IMR-90 (cell line): ENCODE data around the gene PHF20. TPM values are rescaled to one million over a fixed set of nuclear protein-coding genes. Genes with fewer than 3 reads are reported as not detected.

Experiments used
- ATAC-seq: fragments of 200-7000 bp; cut with Tn5 transposase; 2 replicates; pipeline ENCODE4 v1.9.1; 2020; ENCODE audit warnings: low read depth, mild to moderate bottlenecking, moderate library complexity
- BruUV-seq: library from RNA; stranded (reverse); fragments of 400-500 nt; replicated peaks from 2 replicates; lab custom pipeline; 2021; lab: Mats Ljungman, UMichigan
- CTCF ChIA-PET: fragments of 300-600 bp; formaldehyde crosslinking; extraction: SDS; loops from one replicate; lab custom pipeline; 2021; ENCODE audit warnings: antibody characterized with exemption; lab: Yijun Ruan, JAX
- POLR2A ChIA-PET: fragments of 300-600 bp; sonication (Branson Sonifier 250); formaldehyde crosslinking; loops from one replicate; lab custom pipeline; 2022; ENCODE audit warnings: antibody characterized with exemption; ENCODE audit not compliant: unreplicated experiment; lab: Charles Lee
- DNase-seq: peaks from one replicate; pipeline ENCODE4 v3.0.0; 2013
- H2AFZ ChIP-seq: replicated peaks from 2 replicates; pipeline ENCODE3; 2013; ENCODE audit warnings: low read length, mild to moderate bottlenecking; ENCODE audit not compliant: poor library complexity
- H2AK5ac ChIP-seq: 2 replicates; pipeline ENCODE4 v1.6.1; 2013; ENCODE audit warnings: low read depth, low read length, inconsistent platforms
- H2AK9ac ChIP-seq: replicated peaks from 2 replicates; pipeline ENCODE3; 2013; ENCODE audit warnings: mild to moderate bottlenecking, low read depth, low read length, moderate library complexity; ENCODE audit not compliant: poor library complexity
- H2BK120ac ChIP-seq: 2 replicates; pipeline ENCODE4 v1.6.1; 2013; ENCODE audit warnings: low read depth, low read length, inconsistent platforms
- H2BK15ac ChIP-seq: 3 replicates; pipeline ENCODE4 v1.6.1; 2013; ENCODE audit warnings: low read depth, low read length, inconsistent platforms
- H2BK20ac ChIP-seq: 2 replicates; pipeline ENCODE4 v1.6.1; 2013; ENCODE audit warnings: low read depth, mild to moderate bottlenecking, inconsistent platforms, low read length, moderate library complexity
- H2BK5ac ChIP-seq: 2 replicates; pipeline ENCODE4 v1.6.1; 2013; ENCODE audit warnings: mild to moderate bottlenecking, low read depth, low read length, inconsistent platforms; ENCODE audit not compliant: poor library complexity, severe bottlenecking
- H3K14ac ChIP-seq: replicated peaks from 2 replicates; pipeline ENCODE4 v1.6.1; 2013; ENCODE audit warnings: low read depth, low read length, inconsistent platforms
- H3K18ac ChIP-seq: 2 replicates; pipeline ENCODE4 v1.6.1; 2013; ENCODE audit warnings: low read depth, low read length, control low read depth
- H3K23ac ChIP-seq: 2 replicates; pipeline ENCODE4 v1.6.1; 2013; ENCODE audit warnings: low read depth, low read length, inconsistent platforms
- H3K27ac ChIP-seq: 2 replicates; pipeline ENCODE4 v1.5.1; 2013; ENCODE audit warnings: mild to moderate bottlenecking, control low read depth, low read length; ENCODE audit not compliant: insufficient read depth
- H3K27me3 ChIP-seq: 2 replicates; pipeline ENCODE4 v1.6.1; 2013; ENCODE audit warnings: low read length; ENCODE audit not compliant: control insufficient read depth, insufficient read depth
- H3K36me3 ChIP-seq: 2 replicates; pipeline ENCODE4 v1.6.1; 2013; ENCODE audit warnings: low read length, mixed read lengths; ENCODE audit not compliant: control insufficient read depth, insufficient read depth
- H3K4ac ChIP-seq: 2 replicates; pipeline ENCODE4 v1.6.1; 2013; ENCODE audit warnings: low read depth, low read length, inconsistent platforms
- H3K4me1 ChIP-seq: 2 replicates; pipeline ENCODE4 v1.6.1; 2013; ENCODE audit warnings: low read length, mixed read lengths; ENCODE audit not compliant: control insufficient read depth, insufficient read depth
- H3K4me2 ChIP-seq: 2 replicates; pipeline ENCODE4 v1.6.1; 2013; ENCODE audit warnings: low read depth, mild to moderate bottlenecking, control low read depth, low read length, moderate library complexity
- H3K4me3 ChIP-seq: 2 replicates; pipeline ENCODE4 v1.5.1; 2013; ENCODE audit warnings: low read depth, mild to moderate bottlenecking, control low read depth, low read length, moderate library complexity; ENCODE audit not compliant: insufficient read depth
- H3K56ac ChIP-seq: 2 replicates; pipeline ENCODE4 v1.6.1; 2013; ENCODE audit warnings: low read length, inconsistent platforms; ENCODE audit not compliant: insufficient read depth; ENCODE audit errors: extremely low read depth
- H3K79me1 ChIP-seq, 2 experiments: 2 replicates each; pipeline ENCODE4 v1.6.1; 2013; ENCODE audit warnings: low read length in 2 of 2, inconsistent platforms in 1 of 2, low read depth in 1 of 2
- H3K9ac ChIP-seq: 2 replicates; pipeline ENCODE4 v1.6.1; 2013; ENCODE audit warnings: low read depth, low read length, control low read depth
- H3K9me1 ChIP-seq: 2 replicates; pipeline ENCODE4 v1.6.1; 2013; ENCODE audit warnings: low read length, inconsistent platforms; ENCODE audit not compliant: insufficient read depth
- H3K9me3 ChIP-seq: 2 replicates; pipeline ENCODE4 v1.6.1; 2013; ENCODE audit warnings: low read length; ENCODE audit not compliant: control insufficient read depth, insufficient read depth
- H4K20me1 ChIP-seq: 2 replicates; pipeline ENCODE4 v1.6.1; 2013; ENCODE audit warnings: low read length, inconsistent platforms; ENCODE audit not compliant: insufficient read depth
- H4K5ac ChIP-seq: 2 replicates; pipeline ENCODE4 v1.6.1; 2013; ENCODE audit warnings: mild to moderate bottlenecking, low read depth, low read length, control low read depth
- H4K8ac ChIP-seq, 2 experiments: 2 replicates each; pipeline ENCODE4 v1.6.1; 2013; ENCODE audit warnings: low read depth in 2 of 2, low read length in 2 of 2, control low read depth in 1 of 2, inconsistent platforms in 1 of 2
- H4K91ac ChIP-seq: 2 replicates; pipeline ENCODE4 v1.6.1; 2013; ENCODE audit warnings: low read depth, low read length, inconsistent platforms; ENCODE audit not compliant: insufficient read depth
- BHLHE40 ChIP-seq: fragments of 150-350 bp; IDR thresholded peaks from 2 replicates; pipeline ENCODE4 v1.6.1; 2016; ENCODE audit warnings: mild to moderate bottlenecking, low read depth, low read length
- CHD1 ChIP-seq: IDR thresholded peaks from 2 replicates; pipeline ENCODE4 v1.6.1; 2012; ENCODE audit warnings: low read depth, low read length, improper control_type of control experiment
- FOS ChIP-seq: fragments of 150-350 bp; IDR thresholded peaks from 2 replicates; pipeline ENCODE4 v1.6.1; 2016; ENCODE audit warnings: low read depth, low read length
- MAFK ChIP-seq: IDR thresholded peaks from 2 replicates; pipeline ENCODE4 v1.6.1; 2012; ENCODE audit warnings: low read depth, low read length, improper control_type of control experiment
- MAZ ChIP-seq: IDR thresholded peaks from 2 replicates; pipeline ENCODE4 v1.6.1; 2012; ENCODE audit warnings: low read depth, mild to moderate bottlenecking, low read length, improper control_type of control experiment, moderate library complexity, borderline replicate concordance
- MXI1 ChIP-seq: IDR thresholded peaks from 2 replicates; pipeline ENCODE4 v1.6.1; 2012; ENCODE audit warnings: low read depth, mild to moderate bottlenecking, low read length, moderate library complexity, borderline replicate concordance
- NFE2L2 ChIP-seq: fragments of 150-350 bp; IDR thresholded peaks from 2 replicates; pipeline ENCODE4 v1.6.1; 2016; ENCODE audit warnings: low read depth, mild to moderate bottlenecking, low read length
- POLR2A ChIP-seq: IDR thresholded peaks from 2 replicates; pipeline ENCODE4 v1.6.1; 2012; ENCODE audit warnings: mild to moderate bottlenecking, low read depth, low read length
- RAD21 ChIP-seq: IDR thresholded peaks from 2 replicates; pipeline ENCODE4 v1.6.1; 2012; ENCODE audit warnings: low read length, improper control_type of control experiment
- RCOR1 ChIP-seq: IDR thresholded peaks from 2 replicates; pipeline ENCODE4 v1.6.1; 2012; ENCODE audit warnings: mild to moderate bottlenecking, low read length, improper control_type of control experiment; ENCODE audit not compliant: insufficient replicate concordance
- RFX5 ChIP-seq: IDR thresholded peaks from 2 replicates; pipeline ENCODE4 v1.8.0; 2012; ENCODE audit warnings: low read depth, mild to moderate bottlenecking, low read length, moderate library complexity
- WGBS, 2 experiments: methylation state at CpG; one replicate each; pipeline versions ENCODE4 v1.1.5 to v1.1.7; 2013; ENCODE audit warnings: missing lambda C conversion rate in 2 of 2; ENCODE audit not compliant: insufficient read length in 1 of 2; ENCODE audit errors: extremely low coverage in 2 of 2; 5-methylcytosine and 5-hydroxymethylcytosine counted together
- dilution Hi-C: fragments of 300-500 bp; cut with HindIII; formaldehyde crosslinking; loops from one replicate; pipeline ENCODE4 v1.14.3; 2018; ENCODE audit warnings: low sequenced_read_pairs; ENCODE audit not compliant: unreplicated experiment
- in situ Hi-C: fragments of 300-500 bp; cut with MboI; formaldehyde crosslinking; loops from 3 replicates; pipeline ENCODE4 v1.14.3; 2019; ENCODE audit warnings: low sequenced_read_pairs, inconsistent platforms, mixed read lengths
- intact Hi-C: fragments of 100-400 bp; cut with micrococcal nuclease; formaldehyde crosslinking; loops from 2 replicates; pipeline ENCODE4 v1.10.0; 2022
- polyA plus RNA-seq, 3 experiments: library from polyadenylated mRNA; depleted of rRNA; stranded (reverse); fragments of >200 nt; gene quantifications; 2 replicates each; pipeline ENCODE4 v1.2.3, GENCODE V29; 2012; ENCODE audit warnings: low replicate concordance in 1 of 3
- total RNA-seq: library from RNA; depleted of rRNA; stranded (reverse); fragments of >200 nt; gene quantifications from 2 replicates; pipeline ENCODE4 v1.2.3, GENCODE V29; 2012
- TF ChIP-seq, protein P1 (sequence below): fragments of 150-350 bp; IDR thresholded peaks from 2 replicates; pipeline ENCODE4 v1.6.1; 2017; ENCODE audit warnings: mild to moderate bottlenecking, antibody characterized with exemption, low read length, low read depth
- TF ChIP-seq, protein P2 (sequence below): fragments of 150-350 bp; IDR thresholded peaks from 2 replicates; pipeline ENCODE4 v1.6.1; 2016; ENCODE audit warnings: low read depth, mild to moderate bottlenecking, low read length, moderate library complexity, borderline replicate concordance
- TF ChIP-seq, protein P3 (sequence below): conservative IDR thresholded peaks from 2 replicates; pipeline ENCODE4 v1.5.1; 2012; ENCODE audit warnings: mild to moderate bottlenecking, low read depth, low read length, improper control_type of control experiment

The PHF20 gene
- total and polyA plus RNA-seq, 2 of the 4 experiments (the other 2 are of a cell fraction) = 22.0 to 22.5 TPM

DNA sequence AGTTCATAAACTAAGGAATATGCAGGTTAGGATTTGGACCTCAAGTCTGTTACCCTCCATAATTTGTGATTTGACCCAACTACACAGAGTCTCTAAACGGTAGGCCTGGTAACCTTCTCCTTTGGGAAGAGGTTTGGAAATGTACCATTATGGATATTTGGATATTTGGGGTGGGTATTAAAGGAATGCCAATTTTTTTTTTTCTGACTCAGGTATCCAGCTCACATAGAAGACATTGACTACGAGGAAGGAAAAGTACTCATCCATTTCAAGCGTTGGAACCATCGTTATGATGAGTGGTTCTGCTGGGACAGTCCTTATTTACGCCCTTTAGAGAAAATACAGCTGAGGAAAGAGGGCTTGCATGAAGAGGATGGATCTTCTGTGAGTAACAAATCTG lies 70.5 kb downstream of the PHF20 start:
- Histone ChIP-seq H2AK9ac (no peak overlapping the region), H3K27ac (no peak overlapping the region), H3K36me3 (peaks cover 19% of the 10 kb centered on the region), H3K4me2 (no peak overlapping the region), H2AK5ac (no peak overlapping the region), H2BK120ac (no peak overlapping the region), H3K4ac (no peak overlapping the region), H3K4me1 (peaks cover 6% of the 10 kb centered on the region; the same call in 1 of the 2 replicates), H3K18ac (no peak overlapping the region), H3K9me1 (no peaks in the 10 kb centered on the region), H3K9ac (no peak overlapping the region), H3K9me3 (peaks cover 9% of the 10 kb centered on the region), H4K5ac (no peak overlapping the region), H2BK15ac (no peak overlapping the region), H2AFZ (no peak overlapping the region), H2BK20ac (no peak overlapping the region), H4K20me1 (no peaks in the 10 kb centered on the region), H3K79me1 (peaks cover 21 to 53% of the 10 kb centered on the region in 2 experiments), H3K4me3 (no peak overlapping the region), H3K14ac (no peak overlapping the region), H4K8ac (no peak overlapping the region), H3K23ac (no peak overlapping the region), H4K91ac (no peak overlapping the region), H2BK5ac (no peak overlapping the region), H3K56ac (no peak overlapping the region), H3K27me3 (no peaks in the 10 kb centered on the region)
- ATAC-seq = no peak
- TF ChIP-seq MAFK (no peak), MXI1 (no peak), CHD1 (no peak), POLR2A (no peak), BHLHE40 (no peak), RCOR1 (no peak), FOS (no peak), RFX5 (no peak), NFE2L2 (no peak), MAZ (no peak), RAD21 (no peak)
- TF ChIP-seq, protein P1, sequence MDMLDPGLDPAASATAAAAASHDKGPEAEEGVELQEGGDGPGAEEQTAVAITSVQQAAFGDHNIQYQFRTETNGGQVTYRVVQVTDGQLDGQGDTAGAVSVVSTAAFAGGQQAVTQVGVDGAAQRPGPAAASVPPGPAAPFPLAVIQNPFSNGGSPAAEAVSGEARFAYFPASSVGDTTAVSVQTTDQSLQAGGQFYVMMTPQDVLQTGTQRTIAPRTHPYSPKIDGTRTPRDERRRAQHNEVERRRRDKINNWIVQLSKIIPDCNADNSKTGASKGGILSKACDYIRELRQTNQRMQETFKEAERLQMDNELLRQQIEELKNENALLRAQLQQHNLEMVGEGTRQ = no peak
- TF ChIP-seq, protein P2, sequence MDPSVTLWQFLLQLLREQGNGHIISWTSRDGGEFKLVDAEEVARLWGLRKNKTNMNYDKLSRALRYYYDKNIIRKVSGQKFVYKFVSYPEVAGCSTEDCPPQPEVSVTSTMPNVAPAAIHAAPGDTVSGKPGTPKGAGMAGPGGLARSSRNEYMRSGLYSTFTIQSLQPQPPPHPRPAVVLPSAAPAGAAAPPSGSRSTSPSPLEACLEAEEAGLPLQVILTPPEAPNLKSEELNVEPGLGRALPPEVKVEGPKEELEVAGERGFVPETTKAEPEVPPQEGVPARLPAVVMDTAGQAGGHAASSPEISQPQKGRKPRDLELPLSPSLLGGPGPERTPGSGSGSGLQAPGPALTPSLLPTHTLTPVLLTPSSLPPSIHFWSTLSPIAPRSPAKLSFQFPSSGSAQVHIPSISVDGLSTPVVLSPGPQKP = no peak
- TF ChIP-seq, protein P3, sequence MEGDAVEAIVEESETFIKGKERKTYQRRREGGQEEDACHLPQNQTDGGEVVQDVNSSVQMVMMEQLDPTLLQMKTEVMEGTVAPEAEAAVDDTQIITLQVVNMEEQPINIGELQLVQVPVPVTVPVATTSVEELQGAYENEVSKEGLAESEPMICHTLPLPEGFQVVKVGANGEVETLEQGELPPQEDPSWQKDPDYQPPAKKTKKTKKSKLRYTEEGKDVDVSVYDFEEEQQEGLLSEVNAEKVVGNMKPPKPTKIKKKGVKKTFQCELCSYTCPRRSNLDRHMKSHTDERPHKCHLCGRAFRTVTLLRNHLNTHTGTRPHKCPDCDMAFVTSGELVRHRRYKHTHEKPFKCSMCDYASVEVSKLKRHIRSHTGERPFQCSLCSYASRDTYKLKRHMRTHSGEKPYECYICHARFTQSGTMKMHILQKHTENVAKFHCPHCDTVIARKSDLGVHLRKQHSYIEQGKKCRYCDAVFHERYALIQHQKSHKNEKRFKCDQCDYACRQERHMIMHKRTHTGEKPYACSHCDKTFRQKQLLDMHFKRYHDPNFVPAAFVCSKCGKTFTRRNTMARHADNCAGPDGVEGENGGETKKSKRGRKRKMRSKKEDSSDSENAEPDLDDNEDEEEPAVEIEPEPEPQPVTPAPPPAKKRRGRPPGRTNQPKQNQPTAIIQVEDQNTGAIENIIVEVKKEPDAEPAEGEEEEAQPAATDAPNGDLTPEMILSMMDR = no peak
- in situ Hi-C loops = no loop called here
- CTCF ChIA-PET = interaction anchor here (1.0 kb wide), 1 partner anchor 9 kb away, joined by 3 read pairs; no protein-coding TSS in a partner anchor
- POLR2A ChIA-PET = no interaction called here
- BruUV-seq = no TSS peak
- DNase-seq = no peak
- intact Hi-C loops = loop anchor here (1.0 kb wide), 1 partner anchor 17 kb away; no protein-coding TSS in a partner anchor
- dilution Hi-C loops = no loop called here
- 100% methylated on average over 1 of the region's 5 CpGs; no CpG with 5 or more reads in 1 of the 2 experiments for WGBS, 2 experiments
